Measurements from ENCODE around the gene CORO2A.
A peak's percentile ranks its signal among the peaks of the same experiment; 100 is the strongest.
"Not testable (repeated sequence)": the region's sequence is repeated elsewhere in the genome, so short reads cannot be mapped to it uniquely, and the experiment has no call there.

Gene CORO2A

DNA sequence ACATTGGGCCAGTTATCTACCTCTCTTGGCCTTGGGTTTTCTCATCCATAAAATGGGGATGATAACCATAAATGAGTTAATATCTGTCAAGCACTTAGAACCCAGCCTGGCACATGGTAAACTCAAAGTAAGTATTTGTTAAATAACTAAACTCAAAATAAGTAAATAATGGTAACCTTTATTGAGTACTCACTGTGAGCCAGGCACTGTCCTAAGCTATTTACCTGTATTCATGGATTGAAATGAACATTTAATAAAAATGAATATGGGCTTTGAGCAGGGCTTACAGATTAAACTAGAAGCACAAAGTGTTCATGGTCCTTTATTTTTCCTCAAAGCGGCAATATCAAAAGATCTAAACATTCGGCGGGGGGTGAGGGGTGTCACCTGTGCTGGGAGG lies 16.7 kb downstream of the CORO2A start:
- in situ Hi-C loops (cut with MboI; ENCODE audit: low pct_unique_long_range_greater_than_20kb, low sequenced_read_pairs), result no loop called here

DNA sequence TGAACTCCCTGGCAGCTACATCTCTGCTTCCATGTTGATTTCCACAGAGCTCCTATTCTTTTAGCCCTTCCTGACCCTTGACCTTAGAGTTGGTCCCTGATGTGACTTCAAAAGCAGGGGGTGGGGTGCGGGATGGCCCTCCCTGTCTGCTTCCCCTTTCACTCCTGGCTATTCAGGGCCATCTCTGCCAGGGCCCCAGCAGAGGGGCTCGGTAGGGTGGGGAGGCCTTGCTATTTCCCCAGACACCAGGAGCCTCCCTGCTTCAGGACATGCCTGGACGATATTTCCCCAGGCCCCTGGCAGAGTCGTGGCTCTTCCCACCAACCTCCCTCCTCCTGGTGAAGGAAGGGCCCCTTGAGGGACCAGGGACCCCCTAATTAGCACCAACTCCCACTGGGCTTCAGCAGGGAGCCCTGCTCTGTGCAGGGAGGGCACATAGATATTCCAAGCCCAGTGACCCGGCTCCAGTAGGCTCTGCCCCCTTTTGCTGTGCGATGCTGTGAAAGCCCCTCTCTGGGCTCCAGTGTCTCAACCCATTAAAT lies 17.3 kb downstream of the CORO2A start:
- in situ Hi-C loops (cut with MboI; ENCODE audit: low pct_unique_long_range_greater_than_20kb, low sequenced_read_pairs), result no loop called here
- DNase-seq, result peak; percentile 54

More for the DNA sequence above, 16.7 kb downstream of the CORO2A start:
- no peak for DNase-seq

DNA sequence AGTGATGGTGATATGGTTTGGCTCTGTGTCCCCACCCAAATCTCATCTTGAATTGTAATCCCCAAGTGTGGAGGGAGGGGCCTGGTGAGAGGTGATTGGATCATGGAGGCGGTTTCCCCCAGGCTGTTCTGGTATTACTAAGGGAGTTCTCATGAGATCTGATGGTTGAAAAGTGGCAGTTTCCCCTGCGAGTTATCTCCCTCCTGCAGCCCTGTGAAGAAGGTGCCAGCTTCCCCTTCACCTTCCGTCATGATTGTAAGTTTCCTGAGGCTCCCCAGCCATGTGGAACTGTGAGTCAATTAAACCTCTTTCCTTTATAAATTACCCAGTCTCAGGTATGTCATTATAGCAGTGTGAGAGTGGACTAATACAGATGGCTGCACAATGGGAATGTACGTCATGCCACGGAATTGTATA lies 17.9 kb downstream of the CORO2A start:
- peak; percentile 87 for DNase-seq
- in situ Hi-C loops (cut with MboI; ENCODE audit: low pct_unique_long_range_greater_than_20kb, low sequenced_read_pairs), result not testable (repeated sequence)

DNA sequence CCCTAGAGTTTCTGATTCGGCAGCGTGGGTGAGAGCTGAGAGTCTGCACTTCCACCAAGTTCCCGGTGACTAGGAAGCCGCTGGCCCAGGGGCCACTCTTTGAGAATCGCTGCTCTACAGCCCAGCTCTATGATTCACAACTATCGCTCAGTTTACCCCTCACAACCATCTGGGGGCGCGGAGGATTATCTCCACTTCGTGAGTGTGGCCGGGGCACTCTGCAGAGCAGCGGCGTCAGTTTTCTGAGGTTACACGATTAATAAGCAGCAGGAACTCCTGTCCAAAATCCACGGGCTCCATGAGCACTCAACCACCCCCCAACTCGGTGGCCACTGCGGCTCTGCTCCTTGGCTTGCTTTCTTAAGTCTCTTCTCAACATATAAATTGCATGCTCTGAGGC lies 19.3 kb downstream of the CORO2A start:
- in situ Hi-C loops (cut with MboI; ENCODE audit: low pct_unique_long_range_greater_than_20kb, low sequenced_read_pairs), result no loop called here
- no peak for DNase-seq

DNA sequence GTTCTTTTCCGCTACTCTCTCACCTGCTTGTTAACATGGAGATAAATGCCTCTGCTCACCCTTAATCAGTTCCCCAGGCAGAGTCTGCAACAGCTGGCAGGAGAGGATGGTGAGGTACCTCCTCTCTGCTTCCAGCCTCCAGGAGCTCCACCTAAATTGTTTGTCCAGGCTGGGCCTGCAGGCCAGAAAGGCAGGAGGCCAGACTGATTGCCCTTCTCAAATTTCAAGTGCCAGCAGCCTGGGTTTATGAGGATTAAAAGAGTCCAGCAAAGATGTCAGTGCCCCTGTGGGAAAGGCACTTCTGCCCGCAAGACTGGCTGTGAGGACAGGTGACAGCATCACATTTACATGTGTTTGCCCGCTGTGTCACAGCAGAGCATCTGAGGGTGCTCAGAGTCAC lies 19.8 kb downstream of the CORO2A start:
- DNase-seq, result no peak
- in situ Hi-C loops (cut with MboI; ENCODE audit: low pct_unique_long_range_greater_than_20kb, low sequenced_read_pairs), result no loop called here

DNA sequence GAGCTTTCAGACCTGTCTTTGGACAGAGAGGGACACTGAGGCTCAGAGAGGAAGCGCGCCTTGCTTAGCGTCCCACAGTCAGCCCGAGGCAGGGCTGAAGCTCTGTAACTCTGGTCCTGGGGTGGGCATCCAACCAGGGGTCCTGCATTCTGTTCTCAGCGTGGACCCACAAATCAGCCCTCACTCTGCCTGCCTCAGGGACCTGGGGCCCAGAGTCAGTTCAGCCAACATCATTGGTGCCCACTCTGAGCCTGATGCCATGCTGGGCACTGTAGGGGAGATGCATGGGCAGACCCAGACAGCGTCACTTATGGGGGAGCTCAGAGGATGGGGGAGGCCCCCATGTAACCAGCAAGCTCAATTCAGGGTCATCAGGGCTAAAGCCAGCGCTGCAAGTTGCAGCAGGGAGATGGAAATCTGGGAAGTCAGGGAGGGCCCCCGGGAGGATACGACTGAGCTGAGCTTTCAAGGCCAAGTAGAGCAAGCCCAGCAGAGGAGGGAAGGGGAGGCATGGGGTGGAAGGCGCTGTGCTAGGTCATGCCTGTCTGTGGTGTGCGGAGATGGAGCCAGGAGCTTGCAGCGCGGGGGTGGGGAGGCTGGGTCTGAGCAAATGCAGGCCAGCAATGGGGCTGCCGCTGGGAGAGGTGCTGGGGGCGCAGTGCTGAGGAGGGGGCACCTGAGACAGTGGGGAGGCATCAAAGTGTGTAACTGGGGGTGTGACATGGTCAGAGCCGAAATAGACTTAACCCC lies 21.1 kb downstream of the CORO2A start:
- in situ Hi-C loops (cut with MboI; ENCODE audit: low pct_unique_long_range_greater_than_20kb, low sequenced_read_pairs), result no loop called here

DNA sequence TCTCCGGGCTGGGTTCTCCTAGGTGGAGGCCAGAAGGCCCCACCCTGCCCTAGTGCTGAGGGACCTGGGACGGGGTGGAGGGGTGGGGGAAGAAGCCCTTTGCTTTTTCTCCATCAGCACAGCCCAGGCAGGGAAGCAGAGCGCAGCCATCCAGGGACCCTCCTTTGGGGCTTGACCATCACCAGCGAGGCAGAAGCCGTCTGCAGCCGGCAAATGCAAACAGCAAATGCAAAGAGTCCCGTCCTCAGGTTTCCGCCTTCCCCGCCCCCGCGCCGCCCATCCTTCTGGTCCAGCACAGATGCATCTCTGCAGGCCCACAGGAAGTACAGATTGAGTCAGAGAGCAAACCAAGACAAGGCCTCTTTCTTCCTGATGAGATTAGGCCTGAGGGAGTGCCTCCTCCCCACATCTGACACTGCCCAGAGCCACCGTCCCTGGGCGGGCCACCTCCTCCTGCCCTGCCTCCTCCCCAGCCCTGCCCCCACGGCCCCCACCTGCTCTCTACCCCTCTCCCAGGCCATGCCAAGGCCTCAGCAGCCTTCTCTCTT lies 23.4 kb downstream of the CORO2A start:
- in situ Hi-C loops (cut with MboI; ENCODE audit: low pct_unique_long_range_greater_than_20kb, low sequenced_read_pairs), result no loop called here
- DNase-seq, result peak; percentile 31

More for the DNA sequence above, 21.1 kb downstream of the CORO2A start:
- no peak for DNase-seq

DNA sequence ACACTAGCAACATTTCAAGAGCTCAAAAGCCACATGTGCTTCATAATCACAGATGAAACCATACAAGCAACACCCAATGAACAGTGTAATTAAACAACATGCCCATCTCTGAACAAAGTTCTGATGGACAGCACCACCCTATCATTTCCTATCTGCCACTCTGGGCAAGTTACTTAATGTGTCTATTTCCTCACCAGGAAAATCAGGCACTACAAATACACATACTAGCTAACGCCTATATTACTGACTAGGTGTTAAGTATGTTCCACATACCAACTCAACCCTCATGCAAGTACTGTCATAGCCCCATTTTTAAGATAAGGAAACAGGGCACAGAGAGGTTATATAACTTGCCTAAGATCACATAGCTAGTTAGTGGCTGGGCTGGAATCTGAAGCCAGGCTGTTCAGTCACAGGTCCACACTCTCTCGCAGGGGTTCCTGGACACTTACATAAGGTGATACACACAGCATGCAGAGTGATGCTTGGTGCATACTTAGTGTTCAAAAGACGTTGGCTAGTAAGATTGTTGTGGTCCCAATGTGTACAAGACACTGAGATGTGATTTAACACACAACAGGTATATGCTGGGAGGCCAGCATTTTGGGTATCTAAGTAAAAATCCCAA lies 24.2 kb downstream of the CORO2A start:
- in situ Hi-C loops (cut with MboI; ENCODE audit: low pct_unique_long_range_greater_than_20kb, low sequenced_read_pairs), result no loop called here
- no peak for DNase-seq

DNA sequence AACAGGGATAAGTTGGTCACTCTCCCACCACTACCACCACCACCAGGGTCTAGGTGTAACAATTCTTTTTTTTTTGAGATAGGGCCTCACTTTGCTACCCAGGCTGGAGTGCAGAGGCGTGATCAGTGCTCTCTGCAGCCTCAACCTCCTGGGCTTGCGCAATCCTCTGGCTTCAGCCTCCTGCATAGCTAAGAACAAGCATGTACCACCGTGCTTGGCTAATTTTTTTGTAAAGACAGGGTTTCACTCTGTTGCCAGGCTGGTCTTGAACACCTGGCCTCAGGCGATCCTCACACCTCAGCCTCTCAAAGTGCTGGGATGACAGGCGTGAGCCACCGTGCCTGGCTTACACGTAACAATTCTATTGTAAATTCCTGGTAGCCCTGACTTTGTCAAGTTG lies 27.5 kb downstream of the CORO2A start:
- in situ Hi-C loops (cut with MboI; ENCODE audit: low pct_unique_long_range_greater_than_20kb, low sequenced_read_pairs), result no loop called here
- no peak for DNase-seq

DNA sequence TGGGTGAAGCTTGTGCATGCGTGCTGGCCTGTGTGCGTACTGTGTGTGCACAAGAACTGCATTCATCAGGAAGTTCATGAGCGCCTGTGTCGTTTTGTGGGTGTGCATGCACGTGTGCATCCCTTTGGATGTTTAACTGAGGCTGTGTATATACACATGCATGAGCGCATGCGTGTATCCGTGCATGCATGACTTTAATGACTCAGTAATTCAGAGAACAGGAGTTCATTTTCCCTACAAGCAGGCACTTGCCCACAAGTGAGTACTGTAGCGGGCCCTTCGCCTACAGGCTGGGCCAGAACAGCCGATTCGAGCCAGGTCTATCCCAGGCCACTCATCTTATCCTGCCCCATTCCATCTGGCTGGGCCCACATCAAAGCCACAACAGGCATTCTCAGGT lies 29.8 kb downstream of the CORO2A start:
- in situ Hi-C loops (cut with MboI; ENCODE audit: low pct_unique_long_range_greater_than_20kb, low sequenced_read_pairs), result no loop called here

DNA sequence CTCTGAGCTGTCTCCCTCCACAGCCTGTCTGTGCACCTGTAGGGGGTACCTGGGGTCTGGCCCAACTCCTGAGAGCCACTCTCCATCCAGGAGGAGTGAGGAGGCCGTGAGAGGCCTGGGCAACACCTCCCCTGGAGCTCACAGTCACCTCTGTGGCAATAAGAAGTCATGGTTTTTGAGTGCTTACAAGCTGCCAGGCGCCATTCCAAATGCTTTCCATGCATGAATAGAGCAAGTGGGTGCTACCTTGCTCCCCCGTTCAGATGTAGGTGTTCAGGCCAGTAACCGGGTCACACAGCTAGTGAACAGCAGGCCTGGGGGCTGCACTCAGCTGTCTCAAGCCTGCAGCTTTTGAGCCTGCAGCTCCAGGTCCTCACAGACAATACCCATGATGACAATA lies 30.6 kb downstream of the CORO2A start:
- no peak for DNase-seq
- in situ Hi-C loops (cut with MboI; ENCODE audit: low pct_unique_long_range_greater_than_20kb, low sequenced_read_pairs), result no loop called here

More for the DNA sequence above, 29.8 kb downstream of the CORO2A start:
- no peak for DNase-seq

DNA sequence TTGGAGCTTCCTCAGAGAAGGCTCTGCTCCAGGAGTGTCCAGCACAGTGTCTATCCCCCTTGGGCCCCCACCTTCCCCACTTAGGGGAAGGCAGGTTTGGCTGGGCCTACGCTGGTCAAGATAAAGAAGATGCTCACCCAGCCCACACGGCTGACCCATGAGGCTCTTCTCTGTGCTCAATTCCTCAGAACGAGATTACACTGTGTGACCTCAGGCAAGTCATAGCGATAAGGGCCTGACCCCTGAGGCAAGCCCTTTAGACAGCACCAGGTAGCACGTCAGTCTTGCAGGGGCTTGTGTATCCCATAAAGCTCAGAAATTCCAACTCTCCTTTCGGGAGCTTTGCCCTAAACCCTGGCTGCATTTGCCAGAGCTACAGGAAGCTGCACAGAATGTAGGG lies 32.6 kb downstream of the CORO2A start:
- in situ Hi-C loops (cut with MboI; ENCODE audit: low pct_unique_long_range_greater_than_20kb, low sequenced_read_pairs), result no loop called here
- no peak for DNase-seq

DNA sequence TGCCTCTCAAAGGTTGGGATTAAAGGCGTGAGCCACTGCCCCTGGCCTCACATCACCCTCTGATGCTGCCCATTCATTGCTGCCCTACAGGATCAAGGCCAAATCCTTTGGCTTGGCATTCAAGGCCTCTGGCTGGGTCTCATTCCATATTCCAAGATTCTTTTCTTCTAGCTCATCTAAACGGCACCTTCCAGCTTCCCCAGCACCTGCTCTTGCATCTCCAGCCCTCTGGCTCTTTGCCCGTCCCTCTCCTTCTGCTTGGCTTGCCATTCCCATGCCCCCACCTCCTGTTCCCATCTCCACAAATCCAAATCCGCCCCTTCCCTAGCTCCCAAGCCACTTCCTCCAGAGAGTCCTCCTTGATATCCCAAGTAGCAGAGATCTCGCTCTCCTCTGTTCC lies 33.1 kb downstream of the CORO2A start:
- no peak for DNase-seq
- in situ Hi-C loops (cut with MboI; ENCODE audit: low pct_unique_long_range_greater_than_20kb, low sequenced_read_pairs), result no loop called here

DNA sequence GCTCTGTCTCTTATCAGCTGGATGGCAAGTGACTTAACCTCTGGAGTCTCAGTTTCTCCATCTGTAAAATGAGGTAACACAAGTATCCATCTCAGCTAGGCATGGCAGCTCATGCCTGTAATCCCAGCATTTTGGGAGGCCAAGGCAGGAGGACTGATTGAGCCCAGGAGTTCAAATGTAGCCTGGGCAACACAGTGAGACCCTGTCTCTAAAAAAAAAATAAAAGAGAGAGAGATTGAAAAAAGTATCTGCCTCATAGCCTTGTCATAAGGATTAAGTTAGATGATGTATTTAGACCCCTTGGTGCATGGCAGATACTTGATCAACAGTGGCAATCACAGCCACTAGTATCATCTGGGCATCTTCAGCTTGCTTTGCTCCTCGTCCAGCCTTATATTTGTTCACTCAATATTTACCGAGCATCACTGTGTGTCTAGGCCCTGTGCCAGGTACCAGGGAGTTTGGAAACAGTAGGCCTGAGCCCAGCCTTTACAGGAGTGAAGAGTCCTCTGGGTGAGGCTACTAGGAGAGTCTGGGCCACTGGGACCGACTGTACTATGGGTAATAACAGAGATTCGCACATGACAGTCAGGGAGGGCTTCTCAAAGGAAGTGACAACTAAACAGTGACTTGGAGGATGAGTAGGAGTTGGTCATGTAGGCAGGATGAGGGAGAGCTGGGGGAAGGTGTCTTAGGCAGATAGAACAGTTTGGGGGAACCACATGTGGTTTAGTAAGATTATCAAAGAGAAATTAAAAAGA lies 34.2 kb downstream of the CORO2A start:
- DNase-seq, result no peak
- in situ Hi-C loops (cut with MboI; ENCODE audit: low pct_unique_long_range_greater_than_20kb, low sequenced_read_pairs), result no loop called here

DNA sequence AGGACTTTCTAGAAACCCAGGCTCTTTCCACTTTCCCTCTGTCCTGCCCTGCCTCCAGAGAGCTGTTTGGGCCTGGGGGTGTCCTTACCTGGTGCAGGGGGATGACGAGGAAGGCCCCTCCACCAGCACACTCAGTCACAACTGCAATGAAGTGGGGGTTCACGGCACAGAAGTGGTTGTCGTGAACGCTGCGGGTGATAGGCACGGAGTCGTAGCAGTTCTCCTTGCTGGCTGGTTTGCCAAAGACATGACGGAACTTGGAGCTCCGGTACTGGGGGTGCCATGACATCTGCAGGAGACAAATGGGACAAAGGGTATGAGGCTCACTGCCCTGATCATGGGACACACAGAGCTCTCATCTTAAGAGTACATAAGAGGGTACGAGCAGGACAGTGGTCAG lies 35.1 kb downstream of the CORO2A start:
- in situ Hi-C loops (cut with MboI; ENCODE audit: low pct_unique_long_range_greater_than_20kb, low sequenced_read_pairs), result no loop called here
- DNase-seq, result no peak

DNA sequence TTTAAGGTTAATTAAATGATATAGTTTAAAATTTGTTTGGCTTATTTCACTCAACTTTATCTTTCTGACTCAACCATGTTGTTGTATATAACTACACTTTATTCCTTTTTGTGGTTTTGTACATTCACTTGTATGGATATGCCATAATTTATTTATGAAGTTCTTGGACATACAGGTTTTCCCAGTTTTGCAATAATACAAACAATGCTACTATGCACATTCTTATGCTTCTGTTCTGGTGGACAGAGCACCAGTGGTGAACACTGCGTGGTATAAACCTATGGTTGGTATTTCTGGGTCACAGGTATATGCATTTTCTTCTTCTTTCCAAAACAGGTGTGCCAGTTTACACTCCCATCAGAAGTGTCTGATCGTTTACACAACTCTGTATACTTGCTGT lies 37.8 kb downstream of the CORO2A start:
- in situ Hi-C loops (cut with MboI; ENCODE audit: low pct_unique_long_range_greater_than_20kb, low sequenced_read_pairs), result no loop called here
- DNase-seq, result no peak

DNA sequence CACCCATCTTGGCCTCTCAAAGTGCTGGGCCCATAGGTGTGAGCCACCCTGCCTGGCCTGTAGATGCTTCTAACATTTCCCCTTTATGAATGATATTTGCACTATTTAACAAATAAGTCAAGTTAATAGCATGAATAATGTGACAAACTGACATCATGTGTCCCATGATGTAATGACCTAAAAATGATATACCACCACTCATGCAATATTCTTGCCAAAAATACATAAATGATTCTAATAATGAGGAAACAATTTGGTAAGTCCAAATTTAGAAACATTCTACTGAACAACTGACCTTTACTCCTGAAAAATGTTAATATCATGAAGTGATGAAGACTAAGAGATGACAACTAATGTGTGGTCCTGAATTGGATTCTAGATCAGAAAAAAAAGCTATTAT lies 39.9 kb downstream of the CORO2A start:
- DNase-seq, result no peak
- in situ Hi-C loops (cut with MboI; ENCODE audit: low pct_unique_long_range_greater_than_20kb, low sequenced_read_pairs), result no loop called here

DNA sequence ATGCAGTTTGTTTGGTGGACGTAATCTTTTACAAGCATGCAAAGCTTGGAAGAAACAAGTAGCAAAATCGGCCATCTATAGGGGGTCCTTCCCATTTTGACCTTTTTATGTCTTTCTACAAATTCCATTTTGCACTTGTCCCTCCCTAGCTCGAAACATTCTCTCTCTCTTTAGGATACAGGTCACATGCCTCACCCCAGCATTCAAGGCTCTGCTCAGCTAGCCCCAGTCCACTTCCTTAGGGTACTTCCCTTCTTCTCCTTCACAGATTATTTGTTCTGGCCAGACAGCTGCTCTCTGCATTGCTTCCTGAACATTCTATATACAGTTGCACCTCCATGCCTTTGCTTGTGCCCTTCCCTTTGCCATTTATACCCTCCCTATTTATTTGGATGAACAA lies 41.7 kb downstream of the CORO2A start:
- DNase-seq, result no peak
- in situ Hi-C loops (cut with MboI; ENCODE audit: low pct_unique_long_range_greater_than_20kb, low sequenced_read_pairs), result no loop called here

DNA sequence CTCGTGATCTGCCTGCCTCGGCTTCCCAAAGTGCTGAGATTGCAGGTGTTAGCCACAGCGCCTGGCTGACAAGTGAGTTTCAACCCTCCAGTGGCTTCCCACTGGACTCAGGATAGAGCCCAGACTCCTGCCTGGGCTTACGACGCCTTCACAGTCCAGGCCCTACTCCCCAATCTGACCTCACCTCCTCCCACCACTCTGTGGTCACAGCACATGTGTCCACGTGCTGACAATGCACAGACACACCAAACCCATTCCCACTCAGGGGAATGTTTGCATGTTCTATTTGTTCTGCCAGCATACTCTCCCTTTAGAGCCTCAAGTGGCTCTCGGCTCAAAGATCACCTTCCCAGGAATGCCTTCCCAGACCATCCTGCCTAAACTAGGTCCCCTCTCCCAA lies 42.3 kb downstream of the CORO2A start:
- in situ Hi-C loops (cut with MboI; ENCODE audit: low pct_unique_long_range_greater_than_20kb, low sequenced_read_pairs), result no loop called here
- no peak for DNase-seq

DNA sequence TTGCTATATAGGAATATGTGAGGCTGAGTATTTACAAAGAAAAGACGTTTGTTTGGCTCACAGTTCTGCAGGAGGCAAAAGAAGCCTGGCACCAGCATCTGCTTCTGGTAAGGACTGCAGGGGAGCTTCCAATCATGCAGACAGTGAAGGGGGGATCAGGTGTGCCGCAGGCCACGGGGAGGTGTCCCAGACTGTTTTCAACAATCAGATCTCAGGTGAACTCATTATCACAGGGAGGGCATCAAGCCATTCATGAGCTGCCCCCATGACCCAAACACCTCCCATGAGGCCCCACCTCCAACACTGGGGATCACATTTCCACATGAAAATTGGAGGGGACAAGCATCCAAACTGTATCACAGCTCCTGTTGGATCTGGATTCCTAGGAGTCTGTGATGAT lies 43.0 kb downstream of the CORO2A start:
- no peak for DNase-seq
- in situ Hi-C loops (cut with MboI; ENCODE audit: low pct_unique_long_range_greater_than_20kb, low sequenced_read_pairs), result no loop called here
